ENCODE results near the gene PLCXD3. TPM values are rescaled to one million over a fixed set of nuclear protein-coding genes. Genes with fewer than 3 reads are reported as not detected.
"Not testable (repeated sequence)": the region's sequence is repeated elsewhere in the genome, so short reads cannot be mapped to it uniquely, and the experiment has no call there.

PLCXD3 gene
- total and polyA plus RNA-seq, 7 donors: 0.23 to 2.9 (median 1.6) TPM

DNA sequence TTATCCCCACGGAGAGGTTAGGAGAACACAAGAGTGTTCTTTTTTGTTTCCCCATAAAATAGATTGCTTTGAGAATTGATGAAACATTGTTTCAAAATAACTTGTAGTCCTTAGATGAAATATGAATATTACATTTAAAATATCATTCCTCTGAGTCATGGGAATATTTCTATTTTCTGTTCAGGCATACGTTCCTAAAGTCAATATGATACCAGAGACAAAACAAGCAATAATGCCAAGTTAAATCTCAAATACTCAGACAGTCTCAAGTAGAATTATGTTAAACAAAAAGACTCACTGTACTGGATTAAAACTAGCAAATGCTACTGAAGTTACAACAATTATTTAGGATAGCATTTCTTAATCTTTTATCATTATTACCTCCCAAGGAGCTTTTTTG lies 185.3 kb downstream of the PLCXD3 start:
- TF ChIP-seq EP300 (IDR thresholded peaks at IDR 0.05) (no peak), POLR2AphosphoS5 (IDR thresholded peaks at IDR 0.05) (no peak), POLR2A (IDR thresholded peaks at IDR 0.05) (no peak), CTCF (IDR thresholded peaks at IDR 0.05) (no peak)
- H3K4me3 ChIP-seq: no peak overlapping the region
- intact Hi-C loops (cut with DNase I): no loop called here
- no peaks in the 10 kb centered on the region for H3K27me3 ChIP-seq
- no peaks in the 10 kb centered on the region for H3K9me3 ChIP-seq
- no peaks in the 10 kb centered on the region for H3K4me1 ChIP-seq
- H3K27ac ChIP-seq: no peak overlapping the region
- no peak for DNase-seq
- no peaks in the 10 kb centered on the region for H3K36me3 ChIP-seq
- 81% methylated on average over 2 of the region's 2 CpGs for WGBS, 2 donors

- 75 to 85% methylated on average over 3 of the region's 3 CpGs for WGBS, 2 donors
- H3K4me1 ChIP-seq; DNase-seq; intact Hi-C loops (cut with DNase I); H3K4me3 ChIP-seq; H3K27me3 ChIP-seq; H3K27ac ChIP-seq; H3K36me3 ChIP-seq; H3K9me3 ChIP-seq: not testable (repeated sequence)
Observed at GRCh38 chr5:41322826-41323225, 187.6 kb downstream of the PLCXD3 start.

DNA sequence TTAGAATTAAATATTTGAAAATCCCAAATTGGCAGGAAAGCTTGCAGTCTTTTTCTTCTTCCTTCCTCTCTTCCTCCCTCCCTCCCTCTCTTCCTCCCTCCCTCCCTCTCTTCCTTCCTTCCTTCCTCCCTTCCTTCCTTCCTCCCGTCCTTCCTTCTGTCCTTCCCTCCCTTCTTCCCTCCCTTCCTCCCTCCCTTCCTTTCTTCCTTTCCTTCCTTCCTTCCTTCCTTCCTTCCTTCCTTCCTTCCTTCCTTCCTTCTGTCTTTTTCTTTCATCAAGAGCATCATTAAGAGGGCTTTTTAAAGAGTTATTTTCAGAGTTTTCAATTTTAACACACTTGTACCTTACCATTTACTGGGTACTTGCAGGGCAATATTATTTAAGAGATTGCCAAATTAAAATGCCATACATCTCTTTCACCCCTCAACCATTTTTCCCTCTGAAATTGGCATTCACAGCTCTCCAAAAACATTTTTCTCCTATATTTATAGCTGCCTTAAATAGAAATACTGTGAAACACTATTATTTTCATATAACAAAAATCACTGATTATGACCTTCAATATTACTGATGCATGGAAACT lies 197.8 kb downstream of the PLCXD3 start:
- Histone ChIP-seq H3K27ac (no peak overlapping the region), H3K27me3 (no peaks in the 10 kb centered on the region), H3K4me3 (no peak overlapping the region), H3K4me1 (no peaks in the 10 kb centered on the region), H3K36me3 (no peaks in the 10 kb centered on the region), H3K9me3 (no peaks in the 10 kb centered on the region)
- intact Hi-C loops (cut with DNase I): no loop called here
- TF ChIP-seq POLR2AphosphoS5 (IDR thresholded peaks at IDR 0.05): no peak
- TF ChIP-seq EP300 (IDR thresholded peaks at IDR 0.05): no peak
- no peak for TF ChIP-seq POLR2A (IDR thresholded peaks at IDR 0.05)
- no peak for TF ChIP-seq CTCF (IDR thresholded peaks at IDR 0.05)
- no peak for DNase-seq
- WGBS, 2 donors: 64 to 74% methylated on average over 1 of the region's 1 CpG

DNA sequence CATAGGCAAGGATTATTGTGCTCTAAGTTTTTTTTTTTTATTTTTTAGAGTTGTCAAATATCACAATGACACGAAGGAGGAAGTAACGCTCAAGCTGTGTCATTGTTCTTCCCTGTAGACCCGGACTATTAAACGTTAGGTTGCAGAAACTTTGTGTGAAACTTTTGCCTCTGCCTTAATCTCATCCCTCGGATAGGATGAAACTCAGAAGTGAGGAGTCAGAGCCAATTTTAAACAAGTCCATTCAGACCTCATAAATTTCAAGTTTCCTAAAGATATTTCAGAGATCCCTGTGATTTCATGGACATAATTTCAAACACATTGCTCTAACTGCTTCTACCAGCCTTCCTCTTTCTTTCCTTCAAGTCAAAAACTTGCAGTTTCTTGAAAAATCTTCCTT lies 198.3 kb downstream of the PLCXD3 start:
- no peaks in the 10 kb centered on the region for H3K4me1 ChIP-seq
- no peak for DNase-seq
- H3K4me3 ChIP-seq: no peak overlapping the region
- no peak for TF ChIP-seq POLR2A (IDR thresholded peaks at IDR 0.05)
- TF ChIP-seq POLR2AphosphoS5 (IDR thresholded peaks at IDR 0.05): no peak
- no peak for TF ChIP-seq CTCF (IDR thresholded peaks at IDR 0.05)
- no peak for TF ChIP-seq EP300 (IDR thresholded peaks at IDR 0.05)
- intact Hi-C loops (cut with DNase I): no loop called here
- WGBS, 2 donors: 76 to 83% methylated on average over 5 of the region's 5 CpGs
- no peak overlapping the region for H3K27ac ChIP-seq
- no peaks in the 10 kb centered on the region for H3K9me3 ChIP-seq
- H3K36me3 ChIP-seq: no peaks in the 10 kb centered on the region
- no peaks in the 10 kb centered on the region for H3K27me3 ChIP-seq

DNA sequence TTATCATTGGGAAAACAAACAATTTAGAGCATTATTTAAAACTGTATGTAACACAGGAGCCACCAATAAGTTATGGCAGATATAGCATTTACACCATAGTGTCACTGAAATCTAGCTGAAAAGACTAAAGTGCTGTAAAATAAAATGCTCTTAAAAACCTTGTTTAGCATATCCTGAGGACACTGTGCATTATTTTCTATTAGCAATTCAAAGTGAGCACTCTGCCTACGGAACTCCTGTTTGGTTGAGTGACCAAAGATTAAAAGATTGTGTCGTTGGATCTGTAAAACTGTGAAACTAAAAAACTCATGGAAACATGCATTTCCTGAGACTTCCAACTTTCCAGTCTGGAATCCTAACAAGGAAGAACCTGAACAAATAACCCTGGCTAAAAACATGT lies 201.1 kb downstream of the PLCXD3 start:
- no peak overlapping the region for H3K27ac ChIP-seq
- no peaks in the 10 kb centered on the region for H3K36me3 ChIP-seq
- no peak overlapping the region for H3K4me3 ChIP-seq
- 75 to 89% methylated on average over 2 of the region's 2 CpGs for WGBS, 2 donors
- H3K9me3 ChIP-seq: no peaks in the 10 kb centered on the region
- no peaks in the 10 kb centered on the region for H3K4me1 ChIP-seq
- no peaks in the 10 kb centered on the region for H3K27me3 ChIP-seq
- intact Hi-C loops (cut with DNase I): no loop called here
- DNase-seq: no peak
- TF ChIP-seq EP300 (IDR thresholded peaks at IDR 0.05) (no peak), POLR2AphosphoS5 (IDR thresholded peaks at IDR 0.05) (no peak), CTCF (IDR thresholded peaks at IDR 0.05) (no peak), POLR2A (IDR thresholded peaks at IDR 0.05) (no peak)
